Nephron (organoid): Measurements from ENCODE around the gene UMOD.

Source experiments
- H3K27ac Mint-ChIP-seq, 3 experiments: 2 replicates each; pipeline ENCODE4 v1.8.0; 2020; ENCODE audit warnings: mixed read lengths in 3 of 3, mild to moderate bottlenecking in 2 of 3, moderate library complexity in 1 of 3
- H3K27me3 Mint-ChIP-seq: 2 replicates; pipeline ENCODE4 v1.8.0; 2021; ENCODE audit warnings: low read depth, mild to moderate bottlenecking, moderate library complexity, mixed read lengths
- H3K36me3 Mint-ChIP-seq: 2 replicates; pipeline ENCODE4 v1.8.0; 2020; ENCODE audit warnings: low read depth, mixed read lengths
- H3K4me1 Mint-ChIP-seq: 2 replicates; pipeline ENCODE4 v1.8.0; 2020; ENCODE audit warnings: mixed read lengths
- H3K4me3 Mint-ChIP-seq, 3 experiments: 2 replicates each; pipeline ENCODE4 v1.8.0; 2020; ENCODE audit warnings: mild to moderate bottlenecking in 3 of 3, mixed read lengths in 3 of 3, moderate library complexity in 2 of 3
- H3K9me3 Mint-ChIP-seq: 2 replicates; pipeline ENCODE4 v1.8.0; 2020; ENCODE audit warnings: mixed read lengths
- TF ChIP-seq, protein P1 (sequence below), 3 experiments: fragments of 200-600 bp; sonication (generic); IDR thresholded peaks; one replicate each; pipeline ENCODE4 v1.5.0; 2021; ENCODE audit warnings: antibody characterized with exemption in 3 of 3; ENCODE audit not compliant: unreplicated experiment in 3 of 3

Gene UMOD

DNA sequence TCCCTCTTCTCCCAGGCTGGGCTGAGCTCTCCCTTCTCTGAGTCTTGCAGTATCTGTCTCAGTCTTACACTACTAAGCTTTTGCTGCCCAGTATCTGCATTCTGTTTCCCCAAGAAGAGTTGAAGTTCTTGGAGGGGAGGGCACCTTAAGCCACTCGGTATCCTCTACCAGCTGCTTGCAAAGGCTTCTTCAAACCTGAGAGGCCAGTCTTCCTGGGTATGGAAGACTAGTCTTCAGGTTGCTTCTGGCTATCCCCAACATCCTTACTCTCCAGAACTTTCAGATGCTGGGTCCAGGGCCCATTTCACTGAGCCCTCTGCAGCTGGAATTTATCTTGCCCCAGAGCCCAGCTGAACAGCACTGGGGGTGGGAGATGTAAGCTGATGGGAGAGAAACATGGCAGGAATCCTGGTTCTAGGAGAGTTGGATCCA lies 45.3 kb downstream of the UMOD start:
- Mint-ChIP-seq H3K4me1 (no peaks in the 10 kb centered on the region), H3K9me3 (no peaks in the 10 kb centered on the region), H3K27me3 (peaks cover 5% of the 10 kb centered on the region), H3K27ac (no peak overlapping the region), H3K4me3 (no peak overlapping the region), H3K36me3 (no peaks in the 10 kb centered on the region)
- TF ChIP-seq, protein P1, sequence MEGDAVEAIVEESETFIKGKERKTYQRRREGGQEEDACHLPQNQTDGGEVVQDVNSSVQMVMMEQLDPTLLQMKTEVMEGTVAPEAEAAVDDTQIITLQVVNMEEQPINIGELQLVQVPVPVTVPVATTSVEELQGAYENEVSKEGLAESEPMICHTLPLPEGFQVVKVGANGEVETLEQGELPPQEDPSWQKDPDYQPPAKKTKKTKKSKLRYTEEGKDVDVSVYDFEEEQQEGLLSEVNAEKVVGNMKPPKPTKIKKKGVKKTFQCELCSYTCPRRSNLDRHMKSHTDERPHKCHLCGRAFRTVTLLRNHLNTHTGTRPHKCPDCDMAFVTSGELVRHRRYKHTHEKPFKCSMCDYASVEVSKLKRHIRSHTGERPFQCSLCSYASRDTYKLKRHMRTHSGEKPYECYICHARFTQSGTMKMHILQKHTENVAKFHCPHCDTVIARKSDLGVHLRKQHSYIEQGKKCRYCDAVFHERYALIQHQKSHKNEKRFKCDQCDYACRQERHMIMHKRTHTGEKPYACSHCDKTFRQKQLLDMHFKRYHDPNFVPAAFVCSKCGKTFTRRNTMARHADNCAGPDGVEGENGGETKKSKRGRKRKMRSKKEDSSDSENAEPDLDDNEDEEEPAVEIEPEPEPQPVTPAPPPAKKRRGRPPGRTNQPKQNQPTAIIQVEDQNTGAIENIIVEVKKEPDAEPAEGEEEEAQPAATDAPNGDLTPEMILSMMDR (IDR thresholded peaks at IDR 0.05; ENCODE audit: unreplicated experiment in 3 of 3), result no peak

DNA sequence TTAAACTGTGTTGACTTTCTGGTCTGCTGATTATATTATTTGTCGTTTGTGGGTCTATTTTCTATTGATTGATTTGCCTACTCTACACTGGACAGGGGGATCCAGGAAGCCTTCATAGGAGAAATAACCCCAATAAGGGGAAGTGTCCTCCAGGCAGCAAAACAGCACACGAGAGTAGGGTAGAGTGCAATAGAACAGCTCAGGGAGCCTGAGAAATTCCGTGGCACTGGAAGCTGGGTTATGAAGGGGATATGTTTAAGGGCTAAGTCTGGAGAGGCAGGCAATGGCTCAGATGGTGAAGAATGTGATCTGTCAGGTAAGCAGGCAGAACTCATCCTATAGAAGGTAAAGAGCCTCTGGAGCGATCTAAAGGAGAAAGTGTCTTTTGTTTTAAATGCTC lies 46.1 kb downstream of the UMOD start:
- H3K4me3 Mint-ChIP-seq, result no peak overlapping the region
- H3K9me3 Mint-ChIP-seq, result no peaks in the 10 kb centered on the region
- TF ChIP-seq, protein P1 (IDR thresholded peaks at IDR 0.05; ENCODE audit: unreplicated experiment in 3 of 3), result no peak
- H3K27ac Mint-ChIP-seq, result no peak overlapping the region
- H3K27me3 Mint-ChIP-seq, result peaks cover 10% of the 10 kb centered on the region
- H3K36me3 Mint-ChIP-seq, result no peaks in the 10 kb centered on the region
- no peaks in the 10 kb centered on the region for H3K4me1 Mint-ChIP-seq

DNA sequence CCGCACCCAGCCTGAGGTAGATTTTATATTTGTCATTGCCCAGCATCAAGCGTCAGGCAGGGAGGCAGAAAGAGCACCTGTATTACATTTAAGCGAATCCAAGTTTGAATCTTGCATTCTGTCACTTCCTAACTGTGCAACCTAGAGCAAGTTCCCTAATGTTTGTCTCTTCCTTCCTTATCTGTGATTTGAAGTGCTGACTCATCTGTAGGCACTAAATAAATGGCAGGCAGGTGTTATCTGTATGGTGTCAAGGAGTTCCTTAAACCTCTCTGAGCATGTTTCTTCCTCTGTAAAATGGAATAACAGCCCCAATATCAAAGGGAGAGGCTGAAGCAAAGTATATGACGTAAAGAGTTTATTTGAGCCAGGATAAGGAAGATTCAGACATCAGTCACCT lies 49.5 kb downstream of the UMOD start:
- H3K4me3 Mint-ChIP-seq, result no peak overlapping the region

DNA sequence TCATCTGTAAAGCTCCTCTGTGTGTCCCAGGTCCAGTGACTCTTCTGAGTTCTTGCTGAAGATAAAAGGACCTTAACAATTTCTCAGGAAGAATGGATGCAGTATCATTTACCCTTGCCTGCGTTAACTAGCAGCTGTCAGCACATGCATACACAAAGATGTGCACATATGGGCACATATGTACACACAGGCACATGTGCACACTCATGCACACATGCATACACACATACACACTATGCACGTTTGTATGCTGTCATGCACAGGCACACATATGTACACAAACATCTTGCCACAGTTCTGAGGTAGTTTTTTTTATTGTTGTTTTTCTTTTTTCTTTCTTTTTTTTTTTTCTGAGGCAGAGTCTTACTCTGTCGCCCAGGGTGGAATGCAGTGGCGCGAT lies 50.1 kb downstream of the UMOD start:
- H3K27me3 Mint-ChIP-seq, result peaks cover 24% of the 10 kb centered on the region
- H3K4me3 Mint-ChIP-seq, result no peak overlapping the region
- no peaks in the 10 kb centered on the region for H3K9me3 Mint-ChIP-seq
- TF ChIP-seq, protein P1 (IDR thresholded peaks at IDR 0.05; ENCODE audit: unreplicated experiment in 3 of 3), result no peak
- H3K36me3 Mint-ChIP-seq, result no peaks in the 10 kb centered on the region
- H3K4me1 Mint-ChIP-seq, result no peaks in the 10 kb centered on the region
- H3K27ac Mint-ChIP-seq, result no peak overlapping the region

More for the DNA sequence above, 49.5 kb downstream of the UMOD start:
- Mint-ChIP-seq H3K9me3 (no peaks in the 10 kb centered on the region), H3K27me3 (peaks cover 19% of the 10 kb centered on the region), H3K4me1 (no peaks in the 10 kb centered on the region), H3K36me3 (no peaks in the 10 kb centered on the region), H3K27ac (no peak overlapping the region)
- TF ChIP-seq, protein P1 (IDR thresholded peaks at IDR 0.05; ENCODE audit: unreplicated experiment in 3 of 3), result no peak

DNA sequence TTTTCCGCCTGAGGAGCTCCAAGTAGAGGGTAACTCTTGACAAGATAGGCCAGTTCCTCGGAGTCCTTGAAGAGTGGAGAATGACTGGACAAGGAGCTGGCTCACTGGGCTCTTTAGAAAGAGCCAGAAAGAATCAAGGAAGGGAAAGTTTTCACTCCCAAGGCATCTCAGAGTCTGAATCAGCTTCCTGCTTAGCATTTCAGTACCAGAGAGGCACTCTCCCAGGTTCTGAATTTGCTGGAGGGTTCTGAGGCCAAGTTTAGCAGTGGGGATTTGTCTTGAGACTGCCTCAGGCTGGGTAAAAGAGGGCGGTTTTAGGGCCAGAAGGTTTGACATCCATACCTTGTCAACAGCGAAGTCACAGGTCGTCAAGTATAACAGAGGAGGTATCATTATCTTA lies 50.7 kb downstream of the UMOD start:
- no peak overlapping the region for H3K27ac Mint-ChIP-seq

More for the DNA sequence above, 50.7 kb downstream of the UMOD start:
- H3K27me3 Mint-ChIP-seq, result peaks cover 24% of the 10 kb centered on the region
- no peaks in the 10 kb centered on the region for H3K9me3 Mint-ChIP-seq
- no peaks in the 10 kb centered on the region for H3K36me3 Mint-ChIP-seq
- H3K4me1 Mint-ChIP-seq, result no peaks in the 10 kb centered on the region
- H3K4me3 Mint-ChIP-seq, result no peak overlapping the region
- TF ChIP-seq, protein P1 (IDR thresholded peaks at IDR 0.05; ENCODE audit: unreplicated experiment in 3 of 3), result no peak
